NCI-H748 treated with DMSO at 0.1 percent for 48 hours (cell line): ENCODE measurements around the gene CRYGD.
A peak's percentile ranks its signal among the peaks of the same experiment; 100 is the strongest.
"Not testable (repeated sequence)": the region's sequence is repeated elsewhere in the genome, so short reads cannot be mapped to it uniquely, and the experiment has no call there.

Experiments
- DNase-seq: peaks from one replicate; lab custom pipeline; 2025; lab: John Stamatoyannopoulos, UW

The CRYGD gene

GRCh38 chr2:208129744-208130711 is 5.7 kb upstream of the CRYGD start, which contains the start of gene CRYGC:
Gene CRYGC (minus strand): TSS chr2:208129828. CDS start chr2:208129792, 36 bp downstream.
- DNase-seq, result no peak

DNA sequence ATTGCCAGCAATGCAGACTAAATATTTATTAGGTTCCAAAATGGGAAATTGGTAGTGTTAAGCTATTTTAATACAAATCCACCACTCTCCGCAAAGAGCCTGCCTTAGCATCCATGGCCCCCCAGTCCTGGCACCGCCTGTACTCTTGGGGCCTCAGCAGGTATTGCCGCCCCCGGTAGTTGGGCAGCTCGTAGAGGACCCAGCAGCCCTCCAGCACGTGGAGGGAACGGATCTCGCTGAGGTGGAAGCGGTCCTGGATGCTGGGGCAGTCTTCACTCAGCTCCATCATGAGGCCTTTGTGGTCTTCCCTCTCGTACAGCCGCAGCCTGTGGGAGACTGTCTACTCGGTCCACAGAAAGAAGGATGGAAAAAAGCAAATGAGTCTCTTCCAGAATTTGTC is 3.8 kb upstream of the CRYGD start:
- no peak for DNase-seq

- no peak for DNase-seq
These were observed 2.8 kb upstream of the CRYGD start for GRCh38 chr2:208127090-208127489.

- DNase-seq, result no peak
These were observed 927 bp upstream of the CRYGD start for GRCh38 chr2:208125251-208125650.

GRCh38 chr2:208122248-208122647 is 2.1 kb downstream of the CRYGD start:
- no peak for DNase-seq

DNA sequence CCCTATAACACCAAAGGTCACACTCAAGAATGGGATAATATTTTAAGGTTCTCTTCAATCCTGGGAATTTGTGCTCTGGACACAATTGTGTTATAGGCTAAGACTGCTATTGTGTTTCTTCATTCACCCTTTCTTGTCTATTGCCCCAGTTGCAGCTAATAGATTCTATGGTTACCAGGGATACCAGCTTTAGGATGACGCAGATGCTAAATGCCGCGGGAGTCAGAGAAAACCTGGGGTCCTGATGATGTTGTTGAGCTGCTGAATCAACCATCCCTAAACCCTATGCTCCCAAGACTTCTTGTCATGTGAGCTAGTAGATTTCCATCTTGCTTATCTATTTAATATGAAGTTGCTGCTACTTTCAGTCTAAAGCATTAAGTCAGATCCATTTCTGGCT is 5.4 kb downstream of the CRYGD start:
- DNase-seq, result no peak

DNA sequence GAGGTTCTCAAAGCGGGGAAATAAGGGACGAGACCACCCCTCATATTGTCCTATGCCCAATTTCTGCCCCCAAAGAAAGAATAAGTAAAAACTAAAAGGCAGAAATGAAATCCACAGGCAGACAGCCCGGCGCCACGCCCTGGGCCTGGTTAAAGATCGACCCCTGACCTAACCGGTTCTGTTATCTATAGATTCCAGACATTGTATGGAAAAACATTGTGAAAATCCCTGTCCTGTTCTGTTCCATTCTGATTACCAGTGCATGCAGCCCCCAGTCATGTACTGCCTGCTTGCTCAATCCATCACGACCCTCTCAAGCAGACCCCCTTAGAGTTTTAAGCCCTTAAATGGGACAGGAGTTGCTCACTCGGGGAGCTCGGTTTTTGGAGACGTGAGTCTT is 6.9 kb downstream of the CRYGD start:
- not testable (repeated sequence) for DNase-seq

- DNase-seq, result peak; percentile 63
These were observed 11.4 kb downstream of the CRYGD start for GRCh38 chr2:208112969-208113368.

DNA sequence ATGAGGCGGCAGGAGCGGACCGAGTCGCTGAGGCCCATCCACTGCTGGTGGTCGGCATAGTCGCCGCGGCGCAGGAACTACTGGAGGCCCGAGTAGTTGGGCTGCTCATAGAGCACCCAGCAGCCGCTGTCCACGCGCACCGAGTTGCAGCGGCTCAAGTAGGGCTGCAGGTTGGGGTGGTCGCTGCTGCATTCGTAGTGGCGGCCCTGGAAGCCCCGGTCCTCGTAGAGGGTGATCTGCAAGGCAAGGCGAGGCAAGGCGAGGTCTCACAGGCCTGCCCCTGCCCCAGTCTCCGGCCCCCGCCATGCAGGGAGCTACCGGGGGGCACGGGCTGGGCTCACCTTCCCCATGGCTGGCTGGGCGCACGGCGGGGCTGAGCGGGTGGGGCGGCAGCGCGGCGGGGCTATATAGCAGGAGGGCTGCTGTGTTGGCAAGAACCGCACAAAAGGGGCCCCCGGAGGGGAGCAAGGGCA is 12.0 kb downstream of the CRYGD start:
- not testable (repeated sequence) for DNase-seq

DNA sequence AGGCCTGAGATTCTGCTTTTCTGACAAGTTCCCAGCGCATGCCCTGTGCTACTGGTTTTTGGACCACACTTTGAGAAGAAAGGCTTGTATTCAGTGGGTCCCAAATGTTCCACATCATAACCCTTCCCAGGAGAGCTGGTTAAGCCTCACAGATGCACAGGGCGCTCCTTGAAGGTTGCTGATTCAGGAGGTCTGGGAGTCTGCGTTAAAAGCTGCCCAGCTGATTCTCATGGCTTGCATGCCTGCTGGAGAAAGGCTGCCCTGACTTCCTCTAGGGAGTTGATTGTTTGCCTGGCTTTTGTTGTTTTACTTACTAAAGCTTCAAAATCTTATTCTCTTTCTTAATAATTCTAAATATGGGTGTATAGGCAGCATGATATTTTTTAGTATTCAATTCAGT is 20.7 kb downstream of the CRYGD start:
- DNase-seq, result no peak

DNA sequence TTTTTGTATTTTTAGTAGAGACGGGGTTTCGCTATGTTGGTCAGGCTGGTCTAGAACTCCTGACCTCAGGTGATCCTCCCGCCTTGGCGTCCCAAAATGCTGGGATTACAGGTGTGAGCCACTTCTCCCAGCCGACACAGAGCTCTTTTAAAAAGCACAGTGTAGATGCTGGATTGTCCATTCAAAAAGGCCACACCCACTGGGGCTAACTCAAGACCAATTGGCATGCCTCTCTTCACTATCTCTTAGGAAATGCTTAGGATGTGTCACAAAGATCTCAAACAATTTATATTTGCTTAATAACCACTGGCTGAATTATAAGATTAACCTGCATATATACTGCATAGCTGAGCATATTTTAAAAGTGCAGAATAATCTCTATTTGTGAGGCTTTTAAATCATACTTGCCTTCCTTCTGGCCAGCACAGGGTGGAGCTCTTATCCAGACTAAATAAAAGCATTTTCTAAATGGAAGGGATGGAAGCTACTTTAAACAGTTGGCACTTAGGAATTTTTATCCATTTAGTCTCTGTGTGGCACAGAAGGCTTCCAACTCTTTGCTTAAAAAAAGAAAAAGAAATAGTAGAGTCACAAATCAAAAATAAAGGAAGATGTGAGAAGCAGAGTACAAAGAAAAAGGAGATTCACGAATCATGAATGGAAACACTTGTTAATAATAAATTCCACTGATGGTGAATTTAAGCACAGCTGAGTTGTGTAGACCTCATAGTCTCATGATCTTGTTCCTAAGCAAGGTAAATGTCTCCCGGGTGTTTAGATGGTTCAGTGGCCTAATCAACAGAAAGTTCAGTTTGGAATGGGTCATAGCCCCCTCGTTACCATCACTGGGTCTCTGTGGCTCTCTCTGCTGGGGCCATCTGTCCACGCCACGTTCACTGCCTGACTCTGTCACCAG is 22.4 kb downstream of the CRYGD start:
- peak; percentile 57 for DNase-seq

DNA sequence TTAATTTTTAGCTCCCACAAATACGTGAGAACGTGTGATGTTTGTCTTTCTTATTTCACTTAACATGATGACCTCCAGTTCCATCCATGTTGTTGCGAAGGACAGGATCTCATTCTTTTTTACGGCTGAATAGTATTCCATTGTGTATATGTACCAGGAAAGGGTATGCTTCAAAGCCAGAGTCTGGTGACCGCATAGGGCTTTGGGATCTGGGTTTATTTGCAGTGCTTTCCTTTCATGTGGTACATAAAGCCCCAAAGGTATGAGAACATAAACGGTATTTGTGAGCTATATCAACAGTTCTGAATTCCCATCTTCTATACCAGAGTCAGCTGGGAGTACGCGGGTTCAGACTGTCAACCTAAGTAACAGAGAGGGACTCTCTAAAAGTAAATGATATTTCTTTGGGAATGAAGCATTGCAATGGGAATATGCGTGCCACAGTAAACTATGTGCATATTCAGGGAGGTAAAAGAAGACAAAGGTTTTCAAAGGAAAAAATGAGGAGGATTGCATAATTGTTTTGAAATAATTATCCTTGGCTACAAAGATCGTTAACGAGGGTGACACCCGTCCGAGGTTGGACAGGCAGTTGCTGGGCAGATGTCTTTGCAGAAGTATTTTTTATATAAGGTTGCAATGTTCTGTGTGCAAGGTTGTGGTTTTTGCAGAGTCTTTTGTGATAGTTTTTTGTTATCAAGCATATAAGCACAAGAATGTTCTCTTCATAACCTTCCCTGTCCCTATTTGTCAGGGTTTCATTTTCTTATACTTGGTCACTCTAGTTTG is 24.4 kb downstream of the CRYGD start:
- no peak for DNase-seq

DNA sequence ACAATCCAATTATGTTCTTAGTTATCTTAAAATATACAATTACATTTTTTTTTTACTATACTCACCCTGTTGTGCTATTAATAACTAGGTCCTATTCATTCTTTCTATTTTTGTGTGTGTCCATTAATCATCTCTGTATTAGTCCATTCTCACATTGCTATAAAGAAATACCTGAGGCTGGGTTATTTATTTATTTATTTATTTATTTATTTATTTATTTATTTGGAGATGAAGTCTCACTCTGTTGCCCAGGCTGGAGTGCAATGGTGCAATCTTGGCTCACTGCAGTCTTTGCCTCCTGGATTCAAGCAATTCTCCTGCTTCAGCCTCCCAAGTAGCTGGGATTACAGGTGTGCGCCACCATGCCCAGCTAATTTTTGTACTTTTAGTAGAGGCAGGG is 25.6 kb downstream of the CRYGD start:
- DNase-seq, result not testable (repeated sequence)

DNA sequence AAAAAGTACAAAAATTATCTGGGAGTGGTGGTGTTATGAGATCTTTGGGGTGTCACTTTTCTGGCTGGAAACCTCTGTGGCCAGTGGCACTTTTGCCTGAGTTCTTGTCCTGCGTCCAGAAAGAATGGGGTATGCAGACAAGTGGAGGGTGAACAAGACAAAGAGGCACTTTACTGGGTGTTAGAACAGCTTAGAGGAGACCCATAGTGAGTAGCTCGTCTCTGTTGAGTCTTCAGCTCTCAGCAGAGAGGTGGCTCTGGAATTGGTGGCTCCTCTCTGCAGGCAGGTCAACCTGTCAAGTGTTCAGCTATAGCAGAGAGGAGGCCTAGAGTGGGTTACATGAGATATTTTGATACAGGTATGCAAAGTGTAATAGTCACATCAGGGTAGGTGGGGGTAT is 26.1 kb downstream of the CRYGD start:
- DNase-seq, result no peak

DNA sequence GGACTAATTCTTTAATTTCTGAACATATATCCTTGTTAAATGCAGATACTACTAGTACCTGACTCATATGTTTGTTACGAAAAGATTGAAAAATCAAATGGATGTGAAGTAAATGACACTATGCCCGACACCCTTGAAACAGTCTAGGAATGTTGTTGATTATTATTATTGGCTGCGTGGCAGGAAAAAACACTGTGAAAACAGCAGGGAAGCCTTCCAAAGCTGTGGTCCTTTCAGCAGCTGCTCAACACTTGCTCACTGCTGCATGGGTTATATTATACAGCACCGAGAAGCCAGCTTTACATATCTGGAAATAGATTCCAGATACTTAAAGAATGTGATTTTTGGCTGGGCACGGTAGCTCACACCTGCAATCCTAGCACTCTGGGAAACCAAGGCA is 26.5 kb downstream of the CRYGD start:
- no peak for DNase-seq

GRCh38 chr2:208097313-208097712 is 27.0 kb downstream of the CRYGD start:
- no peak for DNase-seq

GRCh38 chr2:208096080-208096479 is 28.2 kb downstream of the CRYGD start:
- DNase-seq, result no peak

- DNase-seq, result no peak
These were observed 31.2 kb downstream of the CRYGD start for GRCh38 chr2:208093128-208093527.

DNA sequence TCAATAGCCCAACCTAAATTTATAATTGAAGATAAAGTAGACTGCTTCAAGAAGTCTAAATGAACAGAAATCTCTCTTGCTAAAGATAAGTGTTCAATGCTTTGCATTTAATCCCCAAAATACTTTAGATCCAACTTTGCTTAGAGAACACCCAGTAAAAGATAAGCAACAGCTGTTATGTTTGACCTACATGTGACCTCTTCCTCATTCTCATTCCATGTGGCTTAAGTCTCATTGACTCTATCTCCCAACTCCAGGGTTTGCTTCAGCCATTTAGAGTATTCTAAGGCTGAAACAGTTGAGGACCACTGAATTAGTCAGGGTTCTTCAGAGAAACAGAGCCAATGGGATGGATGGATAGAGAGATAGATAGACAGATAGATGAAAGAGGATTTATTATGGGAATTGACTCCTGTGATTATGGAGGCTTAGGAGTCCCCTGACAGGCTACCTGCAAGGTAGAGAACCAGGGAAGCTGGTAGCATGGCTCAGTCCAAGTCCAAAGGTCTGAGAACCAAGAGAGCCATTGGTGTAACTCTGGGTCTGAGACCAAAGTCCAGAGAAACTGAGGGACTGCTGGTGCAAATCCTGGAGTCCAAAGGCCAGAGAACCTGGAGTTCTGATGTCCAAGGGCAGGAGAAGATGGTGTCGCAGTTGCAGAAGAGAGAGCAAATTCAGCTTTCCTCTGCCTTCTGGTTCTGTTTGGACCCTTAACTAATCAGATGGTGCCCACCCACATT is 32.1 kb downstream of the CRYGD start:
- DNase-seq, result no peak

DNA sequence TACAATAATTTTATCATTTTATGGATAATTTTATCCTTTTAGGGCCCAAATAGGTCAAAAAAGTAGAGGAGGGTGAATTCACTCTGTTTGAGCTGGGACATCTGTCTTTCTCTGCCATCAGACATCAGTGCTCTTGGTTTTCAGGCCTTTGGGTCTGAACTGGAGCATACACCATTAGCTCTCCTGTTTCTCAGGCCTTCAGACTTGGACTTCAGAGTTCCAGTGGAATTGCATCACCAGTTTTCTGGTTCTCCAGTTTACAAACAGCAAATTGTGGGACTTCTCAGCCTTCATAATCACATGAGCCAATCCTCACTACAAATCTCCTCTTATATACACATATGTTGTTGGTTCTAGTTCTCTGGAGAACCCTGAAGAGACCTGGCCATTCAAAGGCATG is 33.9 kb downstream of the CRYGD start:
- no peak for DNase-seq

- no peak for DNase-seq
These were observed 38.3 kb downstream of the CRYGD start for GRCh38 chr2:208086029-208086428.
